Loucy (cell line): Measurements from ENCODE around the gene IRF2BPL.
"Not testable (repeated sequence)": the region's sequence is repeated elsewhere in the genome, so short reads cannot be mapped to it uniquely, and the experiment has no call there.

Experiments
- H2AFZ ChIP-seq: fragments of 200-600 bp; sonication (generic); 2 replicates; pipeline ENCODE4 v1.6.0; 2016; ENCODE audit warnings: antibody characterized with exemption, mild to moderate bottlenecking, low read length, moderate library complexity
- H3F3A ChIP-seq: fragments of 200-600 bp; 2 replicates; pipeline ENCODE4 v1.6.0; 2016; ENCODE audit warnings: antibody characterized with exemption, low read depth, mild to moderate bottlenecking
- H3K27me3 ChIP-seq: fragments of 200-600 bp; sonication (generic); 2 replicates; pipeline ENCODE4 v1.6.1; 2014; ENCODE audit warnings: low read length, mild to moderate bottlenecking; ENCODE audit not compliant: insufficient read depth, poor library complexity, severe bottlenecking
- H3K36me3 ChIP-seq: fragments of 200-600 bp; sonication (generic); 2 replicates; pipeline ENCODE4 v1.6.1; 2016; ENCODE audit warnings: low read length; ENCODE audit not compliant: insufficient read depth
- H3K4me1 ChIP-seq: fragments of 200-600 bp; sonication (generic); 2 replicates; pipeline ENCODE4 v1.5.1; 2014; ENCODE audit warnings: low read length, mild to moderate bottlenecking; ENCODE audit not compliant: insufficient read depth, poor library complexity, severe bottlenecking
- H3K4me2 ChIP-seq: fragments of 200-600 bp; sonication (generic); 2 replicates; pipeline ENCODE4 v1.6.0; 2014; ENCODE audit warnings: antibody characterized with exemption, low read length, low read depth, mild to moderate bottlenecking; ENCODE audit not compliant: poor library complexity, severe bottlenecking
- H3K4me3 ChIP-seq: fragments of 200-600 bp; sonication (generic); 2 replicates; pipeline ENCODE4 v1.5.1; 2014; ENCODE audit warnings: low read length, mild to moderate bottlenecking, mixed read lengths; ENCODE audit not compliant: poor library complexity, severe bottlenecking
- H3K79me2 ChIP-seq: fragments of 200-600 bp; sonication (generic); 2 replicates; pipeline ENCODE4 v1.6.1; 2014; ENCODE audit warnings: low read length; ENCODE audit not compliant: insufficient read depth
- H3K9ac ChIP-seq: fragments of 200-600 bp; sonication (generic); 2 replicates; pipeline ENCODE4 v1.6.0; 2014; ENCODE audit warnings: mild to moderate bottlenecking, low read depth, low read length, moderate library complexity; ENCODE audit not compliant: poor library complexity, severe bottlenecking
- H3K9me2 ChIP-seq: fragments of 200-600 bp; sonication (generic); replicated peaks from 2 replicates; pipeline ENCODE4 v1.6.1; 2016; ENCODE audit warnings: low read depth, low read length, mixed read lengths
- H3K9me3 ChIP-seq: fragments of 200-600 bp; sonication (generic); 2 replicates; pipeline ENCODE4 v1.6.1; 2014; ENCODE audit warnings: mild to moderate bottlenecking, antibody characterized with exemption, low read length, low read depth; ENCODE audit not compliant: insufficient read depth
- H4K20me1 ChIP-seq: fragments of 200-600 bp; sonication (generic); 2 replicates; pipeline ENCODE4 v1.6.0; 2014; ENCODE audit warnings: antibody characterized with exemption, low read length, mild to moderate bottlenecking; ENCODE audit not compliant: insufficient read depth, poor library complexity, severe bottlenecking
- CTCF ChIP-seq: fragments of 200-600 bp; sonication (generic); conservative IDR thresholded peaks from 2 replicates; pipeline ENCODE4 v1.5.1; 2014; ENCODE audit warnings: mild to moderate bottlenecking, antibody characterized with exemption, low read length
- EZH2phosphoT487 ChIP-seq: fragments of 200-600 bp; IDR thresholded peaks from 2 replicates; pipeline ENCODE4 v1.6.1; 2018; ENCODE audit warnings: antibody characterized with exemption, mild to moderate bottlenecking, moderate library complexity, borderline replicate concordance

Gene IRF2BPL

DNA sequence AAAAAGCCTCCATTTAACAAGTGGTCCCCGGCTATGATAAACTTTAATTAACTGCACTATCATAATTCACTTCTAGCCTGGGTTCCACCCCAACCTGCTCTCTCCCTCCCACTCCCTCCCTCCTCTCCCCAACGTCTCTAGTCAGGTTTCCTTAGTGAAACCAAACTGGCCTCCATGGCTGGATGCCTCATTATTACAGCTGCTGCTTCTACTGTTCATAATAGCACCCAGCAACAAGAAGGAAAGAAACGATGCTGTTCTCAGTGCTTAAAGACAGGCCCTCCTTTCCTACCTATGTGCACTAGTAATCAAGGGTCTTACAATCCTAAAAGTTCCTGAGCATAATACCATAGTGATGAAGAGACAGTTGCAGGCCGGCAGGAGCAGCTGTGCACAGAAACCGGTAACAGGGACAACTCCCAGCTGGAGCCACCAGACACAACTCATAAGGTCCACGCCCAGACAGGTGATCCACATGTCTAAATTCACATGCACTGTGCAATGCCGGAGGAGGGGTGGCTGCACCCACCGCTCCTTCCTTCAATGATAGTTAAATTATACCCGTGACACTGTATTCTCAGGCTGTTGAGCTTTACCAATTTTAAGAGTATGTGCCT, 6.2 kb downstream of the IRF2BPL start:
- Histone ChIP-seq H3K27me3 (no peaks in the 10 kb centered on the region), H4K20me1 (peaks cover 33% of the 10 kb centered on the region), H3K9me2 (no peaks in the 10 kb centered on the region), H3K4me1 (peaks cover 48% of the 10 kb centered on the region), H3K4me3 (no peak overlapping the region), H3K9me3 (no peaks in the 10 kb centered on the region), H3K9ac (no peak overlapping the region), H3F3A (peaks cover 15% of the 10 kb centered on the region), H2AFZ (no peak overlapping the region), H3K4me2 (peak overlapping the region; percentile 20), H3K79me2 (peaks cover 39% of the 10 kb centered on the region), H3K36me3 (no peaks in the 10 kb centered on the region)
- TF ChIP-seq EZH2phosphoT487 (no peak), CTCF (no peak)

DNA sequence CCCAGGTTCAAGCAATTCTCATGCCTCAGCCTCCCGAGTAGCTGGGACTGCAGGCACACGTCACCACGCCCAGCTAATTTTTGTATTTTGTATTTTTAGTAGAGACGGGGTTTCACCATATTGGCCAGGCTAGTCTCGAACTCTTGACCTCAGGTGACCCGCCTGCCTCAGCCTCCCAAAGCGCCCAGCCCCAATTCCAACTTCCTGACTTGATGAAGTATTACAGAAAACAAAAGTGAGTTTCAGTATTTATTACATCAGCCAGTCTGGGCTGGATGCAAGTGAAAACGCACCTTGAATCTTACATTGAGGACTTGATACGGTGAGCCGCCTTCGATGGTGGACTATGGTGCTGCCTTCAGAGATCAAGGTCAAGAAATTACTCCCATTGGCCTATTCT, 7.1 kb downstream of the IRF2BPL start:
- Histone ChIP-seq H3K4me1 (peaks cover 45% of the 10 kb centered on the region), H3K79me2 (peaks cover 30% of the 10 kb centered on the region), H4K20me1 (peaks cover 26% of the 10 kb centered on the region), H3F3A (peaks cover 15% of the 10 kb centered on the region)
- H3K27me3 ChIP-seq, H3K9me2 ChIP-seq, H3K4me3 ChIP-seq, H3K9ac ChIP-seq, H2AFZ ChIP-seq, H3K4me2 ChIP-seq, H3K36me3 ChIP-seq, H3K9me3 ChIP-seq: not testable (repeated sequence)

- Histone ChIP-seq H3K36me3 (no peaks in the 10 kb centered on the region), H3K4me2 (no peak overlapping the region), H3K9me3 (no peaks in the 10 kb centered on the region), H3K4me3 (no peak overlapping the region), H2AFZ (no peak overlapping the region), H3K79me2 (peaks cover 5% of the 10 kb centered on the region; the same call in 1 of the 2 replicates), H3K9ac (no peak overlapping the region), H3K9me2 (no peaks in the 10 kb centered on the region), H3K27me3 (no peaks in the 10 kb centered on the region), H3K4me1 (peaks cover 27% of the 10 kb centered on the region), H4K20me1 (peaks cover 2% of the 10 kb centered on the region), H3F3A (0 out of 2 replicates have a peak, but pooled peaks cover 5% of the 10 kb centered on the region)
- no peak for TF ChIP-seq EZH2phosphoT487
- no peak for TF ChIP-seq CTCF
Observed at GRCh38 chr14:77018785-77019184, 9.7 kb downstream of the IRF2BPL start.

GRCh38 chr14:77017666-77018065, 10.8 kb downstream of the IRF2BPL start:
- H3K4me2 ChIP-seq = no peak overlapping the region
- no peak overlapping the region for H3K4me3 ChIP-seq
- H3K9me2 ChIP-seq = no peaks in the 10 kb centered on the region
- no peak overlapping the region for H2AFZ ChIP-seq
- no peaks in the 10 kb centered on the region for H4K20me1 ChIP-seq
- H3K4me1 ChIP-seq = peaks cover 16% of the 10 kb centered on the region
- no peaks in the 10 kb centered on the region for H3K79me2 ChIP-seq
- H3K27me3 ChIP-seq = no peaks in the 10 kb centered on the region
- H3F3A ChIP-seq = 0 out of 2 replicates have a peak, but pooled peaks cover 2% of the 10 kb centered on the region
- H3K36me3 ChIP-seq = no peaks in the 10 kb centered on the region
- H3K9ac ChIP-seq = no peak overlapping the region
- H3K9me3 ChIP-seq = no peaks in the 10 kb centered on the region
- no peak for TF ChIP-seq CTCF
- TF ChIP-seq EZH2phosphoT487 = no peak
